ENCODE results near the gene TSHZ2. TPM values are rescaled to one million over a fixed set of nuclear protein-coding genes. Genes with fewer than 3 reads are reported as not detected.

Gene TSHZ2
- total RNA-seq, 1 donor from 2014 or later = 1.2 TPM

- H4K20me1 ChIP-seq (ENCODE audit: insufficient read depth, low read length) = no peaks in the 10 kb centered on the region
- no peak overlapping the region for H3K4me3 ChIP-seq (ENCODE audit: insufficient read depth, low read depth, low read length)
- H3K9me3 Mint-ChIP-seq (ENCODE audit: unreplicated experiment) = no peaks in the 10 kb centered on the region
Measured at GRCh38 chr20:53307964-53308597, 335.9 kb downstream of the TSHZ2 start.

GRCh38 chr20:53309515-53309914, 337.4 kb downstream of the TSHZ2 start:
- H3K9me3 ChIP-seq (ENCODE audit: insufficient read depth, low read depth, low read length) = no peaks in the 10 kb centered on the region
- TF ChIP-seq EZH2 (IDR thresholded peaks at IDR 0.05; ENCODE audit: insufficient read depth, low read length) (no peak), CTCF (IDR thresholded peaks at IDR 0.05; ENCODE audit: insufficient read depth, low read depth, low read length) (no peak)
- H3K27ac ChIP-seq (ENCODE audit: low read depth, low read length) = no peak overlapping the region
- peaks cover 2% of the 10 kb centered on the region for H3K27me3 Mint-ChIP-seq (ENCODE audit: low read depth, unreplicated experiment)
- no peak overlapping the region for H3K4me3 ChIP-seq (ENCODE audit: insufficient read depth, low read depth, low read length)
- H3K4me3 Mint-ChIP-seq (ENCODE audit: unreplicated experiment) = no peak overlapping the region
- no peaks in the 10 kb centered on the region for H3K4me1 Mint-ChIP-seq (ENCODE audit: low read depth, unreplicated experiment)
- H3K27ac Mint-ChIP-seq (ENCODE audit: unreplicated experiment) = no peak overlapping the region
- H3K36me3 Mint-ChIP-seq (ENCODE audit: low read depth, unreplicated experiment) = no peaks in the 10 kb centered on the region
- no peaks in the 10 kb centered on the region for H3K4me1 ChIP-seq (ENCODE audit: insufficient read depth, low read length)
- no peak overlapping the region for H2AFZ ChIP-seq (ENCODE audit: low read depth, low read length)
- no peaks in the 10 kb centered on the region for H3K79me2 ChIP-seq (ENCODE audit: insufficient read depth, low read length)
- no peaks in the 10 kb centered on the region for H3K27me3 ChIP-seq (ENCODE audit: insufficient read depth, low read length)
- no peaks in the 10 kb centered on the region for H3K36me3 ChIP-seq (ENCODE audit: insufficient read depth, low read length)
- H3K9ac ChIP-seq (ENCODE audit: low read length) = no peak overlapping the region
- FAIRE-seq = no peak
- no peaks in the 10 kb centered on the region for H3K9me3 Mint-ChIP-seq (ENCODE audit: unreplicated experiment)
- no peaks in the 10 kb centered on the region for H4K20me1 ChIP-seq (ENCODE audit: insufficient read depth, low read length)
- H3K4me2 ChIP-seq (ENCODE audit: low read length) = no peak overlapping the region
- DNase-seq (ENCODE audit: low read depth) = no peak

More at GRCh38 chr20:53307964-53308597, 335.9 kb downstream of the TSHZ2 start:
- Histone ChIP-seq H3K4me1 (ENCODE audit: insufficient read depth, low read length) (no peaks in the 10 kb centered on the region), H3K9me3 (ENCODE audit: insufficient read depth, low read depth, low read length) (no peaks in the 10 kb centered on the region), H2AFZ (ENCODE audit: low read depth, low read length) (no peak overlapping the region), H3K27ac (ENCODE audit: low read depth, low read length) (no peak overlapping the region), H3K79me2 (ENCODE audit: insufficient read depth, low read length) (no peaks in the 10 kb centered on the region), H3K9ac (ENCODE audit: low read length) (no peak overlapping the region), H3K36me3 (ENCODE audit: insufficient read depth, low read length) (no peaks in the 10 kb centered on the region), H3K27me3 (ENCODE audit: insufficient read depth, low read length) (no peaks in the 10 kb centered on the region), H3K4me2 (ENCODE audit: low read length) (no peak overlapping the region)
- peaks cover 2% of the 10 kb centered on the region for H3K27me3 Mint-ChIP-seq (ENCODE audit: low read depth, unreplicated experiment)
- H3K27ac Mint-ChIP-seq (ENCODE audit: unreplicated experiment) = no peak overlapping the region
- H3K4me3 Mint-ChIP-seq (ENCODE audit: unreplicated experiment) = no peak overlapping the region
- no peak for FAIRE-seq
- H3K4me1 Mint-ChIP-seq (ENCODE audit: low read depth, unreplicated experiment) = no peaks in the 10 kb centered on the region
- no peak for DNase-seq (ENCODE audit: low read depth)
- TF ChIP-seq EZH2 (IDR thresholded peaks at IDR 0.05; ENCODE audit: insufficient read depth, low read length) = no peak
- TF ChIP-seq CTCF (IDR thresholded peaks at IDR 0.05; ENCODE audit: insufficient read depth, low read depth, low read length) = no peak
- no peaks in the 10 kb centered on the region for H3K36me3 Mint-ChIP-seq (ENCODE audit: low read depth, unreplicated experiment)

GRCh38 chr20:53312957-53313356, 340.8 kb downstream of the TSHZ2 start:
- Histone ChIP-seq H3K4me1 (ENCODE audit: insufficient read depth, low read length) (no peaks in the 10 kb centered on the region), H3K79me2 (ENCODE audit: insufficient read depth, low read length) (no peaks in the 10 kb centered on the region), H3K4me3 (ENCODE audit: insufficient read depth, low read depth, low read length) (no peak overlapping the region), H3K9ac (ENCODE audit: low read length) (no peak overlapping the region), H3K27ac (ENCODE audit: low read depth, low read length) (no peak overlapping the region), H2AFZ (ENCODE audit: low read depth, low read length) (no peak overlapping the region), H4K20me1 (ENCODE audit: insufficient read depth, low read length) (no peaks in the 10 kb centered on the region), H3K27me3 (ENCODE audit: insufficient read depth, low read length) (no peaks in the 10 kb centered on the region), H3K36me3 (ENCODE audit: insufficient read depth, low read length) (no peaks in the 10 kb centered on the region), H3K9me3 (ENCODE audit: insufficient read depth, low read depth, low read length) (no peaks in the 10 kb centered on the region), H3K4me2 (ENCODE audit: low read length) (no peak overlapping the region)
- DNase-seq (ENCODE audit: low read depth) = no peak
- Mint-ChIP-seq H3K36me3 (ENCODE audit: low read depth, unreplicated experiment) (no peaks in the 10 kb centered on the region), H3K9me3 (ENCODE audit: unreplicated experiment) (no peaks in the 10 kb centered on the region), H3K4me1 (ENCODE audit: low read depth, unreplicated experiment) (peaks cover 10% of the 10 kb centered on the region), H3K27ac (ENCODE audit: unreplicated experiment) (no peak overlapping the region), H3K4me3 (ENCODE audit: unreplicated experiment) (no peak overlapping the region), H3K27me3 (ENCODE audit: low read depth, unreplicated experiment) (peaks cover 2% of the 10 kb centered on the region)
- TF ChIP-seq EZH2 (IDR thresholded peaks at IDR 0.05; ENCODE audit: insufficient read depth, low read length) (no peak), CTCF (IDR thresholded peaks at IDR 0.05; ENCODE audit: insufficient read depth, low read depth, low read length) (no peak)
- no peak for FAIRE-seq

All from astrocyte (in vitro differentiated cells and primary cell).